Mesendoderm (in vitro differentiated cells): ENCODE data around the gene CCDC194.

Experiments
- DNase-seq: peaks from one replicate; pipeline ENCODE4 v3.0.0; 2013
- H2AK5ac ChIP-seq: 2 replicates; pipeline ENCODE4 v1.6.1; 2013; ENCODE audit warnings: low read length, inconsistent platforms
- H2BK120ac ChIP-seq: 2 replicates; pipeline ENCODE4 v1.6.1; 2013; ENCODE audit warnings: low read depth, mild to moderate bottlenecking, low read length, moderate library complexity, mixed read lengths
- H2BK15ac ChIP-seq: replicated peaks from 2 replicates; pipeline ENCODE4 v1.6.1; 2013; ENCODE audit warnings: low read depth, mild to moderate bottlenecking, moderate library complexity
- H2BK5ac ChIP-seq: 2 replicates; pipeline ENCODE4 v1.6.1; 2013; ENCODE audit warnings: low read length, inconsistent platforms
- H3K18ac ChIP-seq: 2 replicates; pipeline ENCODE4 v1.6.1; 2013; ENCODE audit warnings: mild to moderate bottlenecking, low read length, mixed read lengths
- H3K23ac ChIP-seq: one replicate; pipeline ENCODE4 v1.6.1; 2013; ENCODE audit warnings: low read length
- H3K27ac ChIP-seq: 2 replicates; pipeline ENCODE4 v1.5.1; 2013; ENCODE audit warnings: low read depth, mild to moderate bottlenecking, inconsistent platforms, low read length, moderate library complexity
- H3K27me3 ChIP-seq: 2 replicates; pipeline ENCODE4 v1.6.1; 2013; ENCODE audit warnings: low read length, control low read depth, mild to moderate bottlenecking, inconsistent platforms; ENCODE audit not compliant: insufficient read depth, poor library complexity
- H3K36me3 ChIP-seq: 2 replicates; pipeline ENCODE4 v1.6.1; 2013; ENCODE audit warnings: low read length, inconsistent platforms; ENCODE audit not compliant: control insufficient read depth, insufficient read depth
- H3K4ac ChIP-seq: one replicate; pipeline ENCODE4 v1.6.1; 2013; ENCODE audit warnings: low read depth, mild to moderate bottlenecking, low read length, moderate library complexity
- H3K4me1 ChIP-seq: 2 replicates; pipeline ENCODE4 v1.6.1; 2013; ENCODE audit warnings: low read depth, low read length, inconsistent platforms; ENCODE audit not compliant: control insufficient read depth
- H3K4me2 ChIP-seq: 2 replicates; pipeline ENCODE4 v1.6.1; 2013; ENCODE audit warnings: low read length
- H3K4me3 ChIP-seq: 2 replicates; pipeline ENCODE4 v1.5.1; 2013; ENCODE audit warnings: mild to moderate bottlenecking, low read length
- H3K56ac ChIP-seq: one replicate; pipeline ENCODE4 v1.6.1; 2013; ENCODE audit warnings: low read length
- H3K79me1 ChIP-seq: 2 replicates; pipeline ENCODE4 v1.6.1; 2013; ENCODE audit warnings: low read length, inconsistent platforms
- H3K79me2 ChIP-seq: 2 replicates; pipeline ENCODE4 v1.6.1; 2013; ENCODE audit warnings: mild to moderate bottlenecking, low read length; ENCODE audit not compliant: control insufficient read depth, insufficient read depth
- H3K9ac ChIP-seq: 2 replicates; pipeline ENCODE4 v1.6.1; 2013; ENCODE audit warnings: low read length, inconsistent platforms
- H4K5ac ChIP-seq: one replicate; pipeline ENCODE4 v1.6.1; 2013; ENCODE audit warnings: low read length
- H4K8ac ChIP-seq: one replicate; pipeline ENCODE4 v1.6.1; 2013; ENCODE audit warnings: low read depth, mild to moderate bottlenecking, control low read depth, low read length, moderate library complexity
- WGBS: extraction: QIAGEN DNeasy Blood & Tissue Kit; methylation state at CpG from one replicate; pipeline ENCODE4 v1.1.7; 2013; ENCODE audit warnings: low lambda C conversion rate, missing lambda C conversion rate; ENCODE audit not compliant: insufficient coverage; ENCODE audit errors: extremely low coverage; 5-methylcytosine and 5-hydroxymethylcytosine counted together

The CCDC194 gene

GRCh38 chr19:17389957-17390664 lies 3.9 kb downstream of the CCDC194 start:
- peak overlapping the region; percentile 65 for H3K4me2 ChIP-seq
- H3K4me1 ChIP-seq: no peaks in the 10 kb centered on the region
- no peak overlapping the region for H3K23ac ChIP-seq
- no peak overlapping the region for H4K8ac ChIP-seq
- no peak overlapping the region for H2BK5ac ChIP-seq
- H2BK120ac ChIP-seq: no peak overlapping the region
- H3K27me3 ChIP-seq: no peaks in the 10 kb centered on the region
- peak overlapping the region; percentile 81 for H3K56ac ChIP-seq
- H3K9ac ChIP-seq: peak overlapping the region; percentile 59
- no peak for DNase-seq
- H3K18ac ChIP-seq: no peak overlapping the region
- WGBS: no CpG with 5 or more reads among the region's 37 CpGs
- peak overlapping the region; percentile 32 for H3K4me3 ChIP-seq
- no peak overlapping the region for H2BK15ac ChIP-seq
- H4K5ac ChIP-seq: no peak overlapping the region
- no peaks in the 10 kb centered on the region for H3K79me1 ChIP-seq
- no peak overlapping the region for H3K4ac ChIP-seq
- no peak overlapping the region for H2AK5ac ChIP-seq
- no peaks in the 10 kb centered on the region for H3K79me2 ChIP-seq
- no peaks in the 10 kb centered on the region for H3K36me3 ChIP-seq
- H3K27ac ChIP-seq: no peak overlapping the region

GRCh38 chr19:17389288-17389687 lies 4.7 kb downstream of the CCDC194 start:
- no peak overlapping the region for H2BK5ac ChIP-seq
- no peak overlapping the region for H2AK5ac ChIP-seq
- no CpG with 5 or more reads among the region's 1 CpG for WGBS
- no peaks in the 10 kb centered on the region for H3K79me2 ChIP-seq
- H3K4me2 ChIP-seq: no peak overlapping the region
- H3K4ac ChIP-seq: no peak overlapping the region
- no peaks in the 10 kb centered on the region for H3K79me1 ChIP-seq
- no peak overlapping the region for H2BK120ac ChIP-seq
- no peaks in the 10 kb centered on the region for H3K36me3 ChIP-seq
- no peaks in the 10 kb centered on the region for H3K4me1 ChIP-seq
- H4K8ac ChIP-seq: no peak overlapping the region
- no peak overlapping the region for H3K9ac ChIP-seq
- H4K5ac ChIP-seq: no peak overlapping the region
- H3K27me3 ChIP-seq: no peaks in the 10 kb centered on the region
- DNase-seq: no peak
- H3K56ac ChIP-seq: no peak overlapping the region
- no peak overlapping the region for H2BK15ac ChIP-seq
- H3K23ac ChIP-seq: no peak overlapping the region
- H3K4me3 ChIP-seq: no peak overlapping the region
- H3K27ac ChIP-seq: no peak overlapping the region
- H3K18ac ChIP-seq: no peak overlapping the region

GRCh38 chr19:17385878-17386611 lies 8.0 kb downstream of the CCDC194 start:
- Histone ChIP-seq H3K23ac (no peak overlapping the region), H3K56ac (no peak overlapping the region), H2AK5ac (no peak overlapping the region), H3K4me2 (no peak overlapping the region), H3K9ac (no peak overlapping the region), H3K4ac (no peak overlapping the region), H3K18ac (no peak overlapping the region), H3K27me3 (no peaks in the 10 kb centered on the region), H2BK120ac (no peak overlapping the region), H3K4me1 (no peaks in the 10 kb centered on the region), H2BK5ac (no peak overlapping the region), H4K5ac (no peak overlapping the region), H3K79me1 (no peaks in the 10 kb centered on the region), H3K36me3 (no peaks in the 10 kb centered on the region), H3K79me2 (no peaks in the 10 kb centered on the region), H2BK15ac (no peak overlapping the region), H3K27ac (no peak overlapping the region), H3K4me3 (no peak overlapping the region), H4K8ac (no peak overlapping the region)
- DNase-seq: peak; percentile 79
- no CpG with 5 or more reads among the region's 20 CpGs for WGBS

DNA sequence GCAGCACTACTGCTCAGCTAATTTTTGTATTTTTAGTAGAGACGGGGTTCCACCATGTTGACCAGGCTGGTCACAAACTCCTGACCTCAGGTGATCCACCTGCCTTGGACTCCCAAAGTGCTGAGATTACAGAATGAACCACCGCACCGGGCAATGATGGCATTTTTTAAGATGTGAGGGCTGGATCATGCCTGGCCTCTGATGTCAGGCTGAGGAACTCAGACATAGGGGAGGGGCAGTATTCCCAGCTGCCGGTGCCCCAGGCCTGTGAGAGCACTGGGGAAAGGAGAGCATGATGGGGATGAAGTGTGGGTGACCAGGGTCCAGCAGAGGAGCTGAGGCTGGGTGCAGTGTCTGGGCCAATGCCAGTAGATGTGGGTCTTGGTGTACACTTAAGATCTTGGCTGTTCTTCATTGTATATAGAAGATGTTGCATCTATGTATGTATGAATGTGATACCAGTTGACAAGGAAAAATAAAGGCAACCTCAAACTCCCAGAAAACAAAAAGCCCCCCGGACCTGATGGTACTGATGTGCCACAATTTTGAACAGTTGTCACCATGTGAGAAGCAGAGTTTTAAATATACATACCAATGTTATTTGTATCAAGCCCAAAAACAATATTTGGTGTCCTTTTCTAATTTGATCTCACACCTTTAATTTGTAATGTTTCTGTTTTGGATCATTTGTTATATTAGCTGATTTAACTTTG lies 13.4 kb downstream of the CCDC194 start:
- no peak overlapping the region for H2BK120ac ChIP-seq
- no peak overlapping the region for H4K8ac ChIP-seq
- H3K79me1 ChIP-seq: no peaks in the 10 kb centered on the region
- H2BK15ac ChIP-seq: no peak overlapping the region
- H3K4me3 ChIP-seq: no peak overlapping the region
- H3K9ac ChIP-seq: no peak overlapping the region
- DNase-seq: no peak
- no peak overlapping the region for H3K56ac ChIP-seq
- H3K36me3 ChIP-seq: no peaks in the 10 kb centered on the region
- no peak overlapping the region for H3K27ac ChIP-seq
- H3K79me2 ChIP-seq: no peaks in the 10 kb centered on the region
- no peaks in the 10 kb centered on the region for H3K4me1 ChIP-seq
- no peak overlapping the region for H3K18ac ChIP-seq
- H3K4ac ChIP-seq: no peak overlapping the region
- no CpG with 5 or more reads among the region's 5 CpGs for WGBS
- H3K23ac ChIP-seq: no peak overlapping the region
- no peak overlapping the region for H2BK5ac ChIP-seq
- no peak overlapping the region for H2AK5ac ChIP-seq
- H3K4me2 ChIP-seq: no peak overlapping the region
- H4K5ac ChIP-seq: no peak overlapping the region
- H3K27me3 ChIP-seq: no peaks in the 10 kb centered on the region

- no peak overlapping the region for H4K5ac ChIP-seq
- H3K18ac ChIP-seq: no peak overlapping the region
- no peaks in the 10 kb centered on the region for H3K79me1 ChIP-seq
- no peaks in the 10 kb centered on the region for H3K36me3 ChIP-seq
- DNase-seq: peak; percentile 55
- no peak overlapping the region for H2BK5ac ChIP-seq
- H2BK120ac ChIP-seq: no peak overlapping the region
- no peak overlapping the region for H3K27ac ChIP-seq
- H3K4me2 ChIP-seq: no peak overlapping the region
- no peak overlapping the region for H2BK15ac ChIP-seq
- no CpG with 5 or more reads among the region's 14 CpGs for WGBS
- peak overlapping the region; percentile 7 for H4K8ac ChIP-seq
- no peaks in the 10 kb centered on the region for H3K4me1 ChIP-seq
- H3K79me2 ChIP-seq: no peaks in the 10 kb centered on the region
- peak overlapping the region; percentile 52 for H3K56ac ChIP-seq
- H2AK5ac ChIP-seq: no peak overlapping the region
- no peak overlapping the region for H3K4me3 ChIP-seq
- H3K4ac ChIP-seq: no peak overlapping the region
- no peaks in the 10 kb centered on the region for H3K27me3 ChIP-seq
- no peak overlapping the region for H3K9ac ChIP-seq
- no peak overlapping the region for H3K23ac ChIP-seq
These were observed 14.8 kb downstream of the CCDC194 start for GRCh38 chr19:17379221-17379631.
